Activated naive CD8-positive, alpha-beta T cell treated with anti-CD3 and anti-CD28 coated beads, Interleukin-2, amount 50 U/mL, for 16 hours (primary cell): Measurements from ENCODE around the gene DDX1.

ENCODE experiments used
- DNase-seq: peaks from one replicate; pipeline ENCODE4 v3.0.0-alpha.2; 2020; ENCODE audit warnings: low read depth, low spot score

DDX1 gene

GRCh38 chr2:15662579-15662978 lies 70.9 kb downstream of the DDX1 start:
- DNase-seq: no peak

- no peak for DNase-seq
These were observed 72.1 kb downstream of the DDX1 start for GRCh38 chr2:15663802-15664201.

DNA sequence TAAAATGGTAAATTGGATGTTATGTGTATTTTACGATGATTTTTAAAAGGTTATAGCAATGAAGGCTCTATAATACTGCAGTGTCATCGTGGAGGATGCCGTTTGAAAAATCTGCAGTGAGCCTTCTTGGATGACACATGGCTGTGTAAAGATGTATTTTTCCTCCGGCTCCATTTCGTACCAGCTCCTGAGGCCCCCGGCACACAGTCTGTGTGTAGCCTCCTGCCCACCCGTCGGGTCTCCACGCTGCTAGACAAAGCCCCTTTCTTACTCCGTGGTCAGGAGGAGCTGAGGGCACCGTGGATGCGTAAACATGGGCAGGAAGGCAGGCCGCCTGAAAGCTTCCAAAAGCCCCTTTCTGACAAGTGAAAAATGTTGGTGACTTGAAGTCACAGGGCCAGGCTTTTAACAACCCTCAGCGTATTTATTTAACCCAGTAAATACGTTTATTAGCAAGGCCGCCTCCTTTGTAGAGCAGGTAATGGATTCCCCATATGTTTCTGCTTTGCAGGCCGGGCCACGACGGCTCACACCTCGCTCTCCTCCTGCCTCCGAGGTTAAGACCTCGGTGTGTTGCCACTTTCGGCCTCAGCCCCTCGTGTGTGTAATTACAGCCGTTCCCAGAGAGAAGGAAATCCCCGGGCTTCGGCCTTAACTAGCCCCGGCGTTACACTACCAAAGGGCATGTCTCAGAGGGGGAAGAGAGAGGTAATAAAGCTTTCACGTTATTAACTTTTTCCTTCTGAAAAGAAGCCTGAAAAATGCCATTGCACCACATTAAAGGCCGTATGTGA lies 72.8 kb downstream of the DDX1 start:
- no peak for DNase-seq

GRCh38 chr2:15665067-15665942 lies 73.6 kb downstream of the DDX1 start:
- no peak for DNase-seq

- DNase-seq: no peak
These were observed 74.3 kb downstream of the DDX1 start for GRCh38 chr2:15665943-15666460.

DNA sequence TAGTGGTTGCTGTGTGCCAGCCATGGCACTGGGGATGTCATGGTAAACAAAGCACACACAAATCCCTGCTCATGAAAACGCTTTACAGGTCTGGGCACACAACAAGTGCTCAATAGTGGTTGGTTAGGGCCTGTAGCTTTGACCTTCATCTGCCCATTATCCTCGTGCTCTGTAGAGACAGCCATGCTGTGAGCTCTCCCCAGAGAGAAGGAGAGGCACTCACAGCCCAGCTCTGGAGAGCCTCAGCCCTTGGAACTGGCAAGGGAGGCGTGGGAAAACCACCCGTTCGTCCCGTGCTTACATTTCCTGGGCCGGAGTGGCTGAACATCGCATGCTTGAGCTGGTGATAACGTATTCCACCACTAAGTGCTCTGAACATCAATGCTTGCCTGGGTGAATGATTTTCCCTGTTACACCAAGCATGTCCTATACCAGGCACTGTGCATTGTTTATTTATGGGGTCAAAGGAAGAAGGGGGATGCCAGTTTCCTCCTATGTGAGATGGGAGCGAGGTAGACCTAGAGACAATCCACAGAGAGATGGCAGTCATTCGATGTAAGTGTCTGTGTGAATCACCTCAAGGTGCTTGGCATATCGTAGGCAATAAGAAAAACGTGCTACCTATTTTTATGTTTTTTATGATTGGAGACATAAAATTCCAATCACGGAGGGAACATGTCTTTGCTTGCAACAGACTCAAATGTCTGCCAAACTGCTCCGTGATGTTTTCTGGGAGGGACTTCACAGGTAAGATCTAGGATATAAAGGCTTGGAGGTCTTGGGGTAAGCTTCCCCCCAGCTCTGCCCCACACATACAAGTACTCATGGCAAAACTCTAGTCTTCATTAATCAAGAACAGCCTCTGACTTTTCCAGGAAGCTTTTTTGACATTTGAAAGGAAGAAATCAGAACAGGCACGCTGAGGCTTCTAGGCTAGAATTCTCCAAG lies 75.5 kb downstream of the DDX1 start:
- DNase-seq: no peak

DNA sequence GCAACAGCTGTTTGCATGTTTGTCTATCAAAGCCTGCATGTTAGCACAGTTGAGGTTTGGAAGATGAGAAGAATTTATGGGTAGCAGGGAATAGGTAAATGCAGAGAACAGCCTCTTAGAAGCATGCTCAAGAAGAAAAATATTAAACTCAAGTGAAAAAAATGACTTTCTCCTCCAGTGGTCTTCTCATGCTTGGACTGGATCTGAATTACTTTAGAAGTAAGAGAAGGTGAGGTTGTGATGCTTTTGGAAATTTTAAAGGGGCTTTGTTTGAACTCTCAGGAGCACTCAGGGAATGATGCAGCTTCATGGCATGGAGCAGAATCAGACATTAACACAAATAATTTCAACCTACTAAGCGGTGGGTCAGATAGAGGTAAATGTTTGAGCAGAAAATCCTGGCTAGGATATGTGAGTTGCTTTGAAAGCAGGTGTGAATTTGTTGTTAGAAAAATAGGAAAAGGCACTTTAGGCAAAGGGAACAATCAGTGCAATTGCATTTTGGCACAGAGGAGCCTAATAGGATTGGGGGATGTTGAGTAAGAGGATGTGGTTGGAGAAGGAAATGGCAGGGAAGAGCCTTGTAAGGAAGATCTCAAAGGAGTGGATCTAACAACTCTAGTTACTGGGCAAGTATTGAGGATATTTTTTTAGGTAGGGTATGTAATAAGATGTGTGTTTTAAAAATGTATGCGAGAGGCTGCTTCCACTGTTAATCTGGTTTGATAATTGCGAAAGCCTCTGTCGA lies 76.3 kb downstream of the DDX1 start:
- DNase-seq: no peak

GRCh38 chr2:15668611-15669305 lies 77.1 kb downstream of the DDX1 start:
- no peak for DNase-seq

DNA sequence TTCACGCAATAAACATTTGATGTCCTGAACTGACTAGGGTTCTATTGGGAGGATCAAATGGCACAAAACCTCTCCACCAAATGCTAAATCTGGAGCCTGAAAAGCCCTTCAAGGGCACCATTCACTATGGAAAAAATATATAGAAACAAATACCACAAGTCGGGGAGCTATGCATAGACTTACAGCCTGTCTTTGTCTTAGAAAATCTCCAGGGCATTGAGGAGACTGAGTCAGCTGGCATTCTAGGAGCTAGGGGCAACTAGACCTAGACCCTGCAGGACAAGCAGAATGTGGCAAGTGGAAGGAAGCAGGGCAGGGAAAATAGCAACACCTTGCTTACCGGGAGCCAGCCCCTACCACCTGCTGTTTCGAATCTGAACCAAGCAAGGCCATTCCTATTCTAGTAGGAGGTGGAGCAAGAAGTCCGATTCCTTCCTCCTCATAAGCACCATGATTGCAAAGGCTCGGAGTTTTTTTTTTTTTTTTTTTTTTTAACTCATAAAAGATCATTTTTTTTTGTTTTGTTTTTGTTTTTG lies 77.8 kb downstream of the DDX1 start:
- DNase-seq: no peak

- no peak for DNase-seq
These were observed 78.8 kb downstream of the DDX1 start for GRCh38 chr2:15670469-15670868.

GRCh38 chr2:15670981-15671380 lies 79.3 kb downstream of the DDX1 start:
- DNase-seq: no peak

DNA sequence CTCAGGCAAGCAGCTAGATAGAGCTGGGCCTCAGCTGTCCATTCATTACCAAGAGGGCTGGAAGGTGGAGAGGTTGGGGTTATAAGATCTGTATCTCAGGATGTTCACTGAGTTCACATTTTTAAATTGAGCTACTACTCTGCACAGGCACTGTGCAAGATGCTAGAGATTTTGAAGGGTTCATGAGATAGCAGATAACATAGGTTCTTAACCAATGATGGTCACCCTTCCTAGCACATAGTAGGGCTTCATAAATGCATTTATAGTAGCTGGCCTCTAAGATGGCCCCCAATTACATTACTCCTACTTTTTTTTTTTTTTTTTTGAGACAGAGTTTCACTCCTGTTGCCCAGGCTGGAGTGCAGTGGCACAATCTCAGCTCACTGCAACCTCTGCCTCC lies 79.7 kb downstream of the DDX1 start:
- no peak for DNase-seq

- DNase-seq: no peak
These were observed 80.5 kb downstream of the DDX1 start for GRCh38 chr2:15671842-15672815.

- no peak for DNase-seq
These were observed 81.6 kb downstream of the DDX1 start for GRCh38 chr2:15672961-15673918.

GRCh38 chr2:15673919-15674636 lies 82.4 kb downstream of the DDX1 start:
- no peak for DNase-seq

GRCh38 chr2:15674637-15675455 lies 83.2 kb downstream of the DDX1 start:
- no peak for DNase-seq
